Common myeloid progenitor, CD34-positive (primary cell): ENCODE measurements around the gene TRAF7.

Experiments used
- CTCF ChIA-PET: fragments of 350-600 bp; sonication (Branson Sonifier 250); formaldehyde crosslinking; loops from one replicate; lab custom pipeline; 2021; ENCODE audit warnings: antibody characterized with exemption; lab: Charles Lee
- POLR2A ChIA-PET: fragments of 350-600 bp; sonication (Branson Sonifier 250); formaldehyde crosslinking; loops from one replicate; lab custom pipeline; 2021; ENCODE audit warnings: antibody characterized with exemption; lab: Charles Lee
- DNase-seq, 3 donors: peaks; one replicate each; pipeline versions ENCODE4 v3.0.0 to v3.0.0-alpha.2; 2013
- H3K27ac ChIP-seq, 2 experiments: 1 replicate in 1 of 2; 2 replicates in 1 of 2; pipeline ENCODE4 v1.7.0; 2013; ENCODE audit warnings: inconsistent platforms in 2 of 2, low read length in 2 of 2, mild to moderate bottlenecking in 2 of 2, low read depth in 1 of 2, moderate library complexity in 1 of 2; ENCODE audit not compliant: severe bottlenecking in 2 of 2, insufficient read depth in 1 of 2, poor library complexity in 1 of 2
- H3K27me3 ChIP-seq, 5 experiments: replicated peaks in 2 of 5; 1 replicate in 3 of 5; 2 replicates in 2 of 5; pipeline versions ENCODE4 v1.6.1 to v1.7.0; 2013; ENCODE audit warnings: low read length in 4 of 5, mild to moderate bottlenecking in 2 of 5, moderate library complexity in 2 of 5, inconsistent platforms in 1 of 5; ENCODE audit not compliant: insufficient read depth in 5 of 5, control insufficient read depth in 4 of 5
- H3K36me3 ChIP-seq, 4 experiments: 1 replicate in 2 of 4; 2 replicates in 2 of 4; pipeline versions ENCODE4 v1.6.1 to v1.7.0; 2013; ENCODE audit warnings: low read length in 3 of 4, control low read depth in 1 of 4, mild to moderate bottlenecking in 1 of 4; ENCODE audit not compliant: control insufficient read depth in 4 of 4, insufficient read depth in 4 of 4
- H3K4me1 ChIP-seq, 4 experiments: 1 replicate in 3 of 4; 2 replicates in 1 of 4; pipeline versions ENCODE4 v1.6.1 to v1.7.1; 2013; ENCODE audit warnings: low read length in 3 of 4, mild to moderate bottlenecking in 3 of 4, control low read depth in 1 of 4, inconsistent platforms in 1 of 4, moderate library complexity in 1 of 4; ENCODE audit not compliant: control insufficient read depth in 4 of 4, insufficient read depth in 4 of 4; ENCODE audit errors: control extremely low read depth in 1 of 4
- H3K4me3 ChIP-seq, 7 experiments: 1 replicate in 4 of 7; 2 replicates in 3 of 7; pipeline versions ENCODE4 v1.5.1 to v1.7.0; 2013; ENCODE audit warnings: mild to moderate bottlenecking in 7 of 7, low read length in 6 of 7, moderate library complexity in 6 of 7, inconsistent platforms in 2 of 7, low read depth in 2 of 7, control low read depth in 1 of 7; ENCODE audit not compliant: insufficient read depth in 4 of 7, control insufficient read depth in 1 of 7; ENCODE audit errors: extremely low read depth in 1 of 7
- H3K9me3 ChIP-seq, 5 experiments: 1 replicate in 4 of 5; 2 replicates in 1 of 5; pipeline versions ENCODE4 v1.6.1 to v1.7.1; 2013; ENCODE audit warnings: low read length in 4 of 5, mild to moderate bottlenecking in 2 of 5, inconsistent platforms in 1 of 5, low read depth in 1 of 5, moderate library complexity in 1 of 5; ENCODE audit not compliant: control insufficient read depth in 4 of 5, insufficient read depth in 2 of 5; ENCODE audit errors: control extremely low read depth in 1 of 5
- WGBS: methylation state at CpG from one replicate; pipeline ENCODE4 v1.1.5; 2013; ENCODE audit not compliant: insufficient coverage; 5-methylcytosine and 5-hydroxymethylcytosine counted together

TRAF7 gene

DNA sequence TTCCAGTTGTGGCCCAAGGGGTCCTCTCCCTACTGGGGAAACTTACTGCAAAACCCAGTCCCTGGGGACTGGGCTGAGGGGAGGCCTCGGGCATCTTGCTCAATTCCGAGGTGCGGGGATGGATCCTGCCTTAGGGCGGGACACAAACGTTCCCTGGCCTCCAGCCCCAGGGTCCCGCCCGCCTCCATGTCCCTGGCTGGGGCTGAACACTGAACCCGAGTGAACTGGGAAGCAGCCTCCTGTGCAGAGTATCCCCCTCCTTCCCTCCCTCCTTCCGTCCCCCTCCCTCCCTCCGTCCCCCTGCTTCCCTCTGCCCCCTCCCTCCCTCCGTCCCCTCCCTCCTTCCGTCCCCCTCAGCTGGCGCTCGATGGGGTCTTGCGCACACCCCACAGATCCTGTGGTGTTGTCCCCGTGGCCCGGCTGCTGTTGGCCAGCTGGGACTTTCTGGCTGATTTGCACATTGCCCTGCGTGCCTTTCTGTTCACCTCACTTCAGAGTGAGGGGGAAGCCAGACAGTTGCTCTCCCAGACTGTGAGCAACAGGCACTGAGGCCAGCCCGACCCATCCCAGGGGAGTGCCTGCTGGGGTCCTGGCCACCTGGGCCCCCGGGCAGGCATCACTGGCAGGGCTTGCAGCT is 5.5 kb downstream of the TRAF7 start:
- Histone ChIP-seq H3K4me1 (peaks cover 0 to 17% (median 15%) of the 10 kb centered on the region in 4 experiments), H3K36me3 (peaks cover 4 to 28% (median 7%) of the 10 kb centered on the region in 4 experiments), H3K27ac (no peak overlapping the region), H3K9me3 (peaks cover 0 to 8% (median 0%) of the 10 kb centered on the region in 5 experiments), H3K27me3 (no peaks in the 10 kb centered on the region), H3K4me3 (no peak overlapping the region)
- ChIA-PET CTCF (no interaction called here), POLR2A (no interaction called here)
- no peak for DNase-seq
- 74% methylated on average over 12 of the region's 20 CpGs for WGBS

DNA sequence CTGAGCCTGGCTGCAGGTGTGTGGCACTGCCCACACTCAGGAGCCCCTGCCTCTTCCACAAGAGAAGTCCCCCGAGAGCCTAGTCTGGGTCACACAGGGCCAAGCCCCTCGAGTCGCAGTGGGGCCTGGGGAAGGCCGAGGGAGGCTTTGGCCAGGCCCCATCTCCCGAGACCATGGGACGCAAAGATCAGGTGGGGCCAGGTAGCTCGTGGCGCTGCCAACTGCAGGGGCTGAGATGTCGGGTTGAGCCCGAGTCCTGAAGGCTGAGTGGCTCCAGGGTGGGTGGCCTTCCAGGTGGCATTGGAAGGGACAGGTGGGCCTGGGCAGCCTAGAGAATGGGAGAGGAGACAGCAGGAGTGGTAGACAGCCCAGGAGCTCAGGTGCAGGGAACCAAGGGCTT is 6.3 kb downstream of the TRAF7 start:
- Histone ChIP-seq H3K27me3 (no peaks in the 10 kb centered on the region), H3K36me3 (peaks cover 4 to 37% (median 11%) of the 10 kb centered on the region in 4 experiments), H3K4me1 (peaks cover 0 to 12% (median 7%) of the 10 kb centered on the region in 4 experiments), H3K27ac (no peak overlapping the region), H3K4me3 (no peak overlapping the region), H3K9me3 (peaks cover 0 to 8% (median 0%) of the 10 kb centered on the region in 5 experiments)
- POLR2A ChIA-PET = no interaction called here
- CTCF ChIA-PET = interaction anchor here (0.6 to 1.1 kb wide), 2 partner anchors 14 to 22 kb away, joined by 3 read pairs; no protein-coding TSS in a partner anchor
- 91% methylated on average over 10 of the region's 10 CpGs for WGBS
- no peak for DNase-seq

DNA sequence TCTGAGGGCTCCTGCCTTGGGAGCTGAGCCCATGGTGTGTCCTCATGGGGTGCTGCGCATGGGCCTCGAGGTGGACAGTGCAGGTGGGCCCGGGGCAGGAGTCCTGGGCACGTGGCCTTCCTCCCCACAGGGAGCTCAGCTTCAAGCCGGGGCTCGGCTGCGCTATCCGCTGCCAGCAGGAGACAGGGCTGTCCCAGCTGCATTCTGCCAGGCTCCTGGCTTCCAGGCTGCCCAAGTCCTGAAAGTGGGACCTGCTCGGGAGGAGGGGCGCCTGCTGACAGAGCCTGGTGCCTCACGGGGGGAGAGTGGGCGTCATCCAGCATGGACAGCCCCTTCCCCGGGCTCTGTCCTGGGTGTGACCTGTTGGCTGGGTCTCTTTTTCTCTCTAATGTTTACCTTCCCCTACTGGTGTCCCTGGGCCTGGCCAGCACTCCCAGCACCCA is 7.1 kb downstream of the TRAF7 start:
- CTCF ChIA-PET = interaction anchor here (0.8 to 1.1 kb wide), 2 partner anchors 15 to 22 kb away, joined by 3 read pairs; no protein-coding TSS in a partner anchor

DNA sequence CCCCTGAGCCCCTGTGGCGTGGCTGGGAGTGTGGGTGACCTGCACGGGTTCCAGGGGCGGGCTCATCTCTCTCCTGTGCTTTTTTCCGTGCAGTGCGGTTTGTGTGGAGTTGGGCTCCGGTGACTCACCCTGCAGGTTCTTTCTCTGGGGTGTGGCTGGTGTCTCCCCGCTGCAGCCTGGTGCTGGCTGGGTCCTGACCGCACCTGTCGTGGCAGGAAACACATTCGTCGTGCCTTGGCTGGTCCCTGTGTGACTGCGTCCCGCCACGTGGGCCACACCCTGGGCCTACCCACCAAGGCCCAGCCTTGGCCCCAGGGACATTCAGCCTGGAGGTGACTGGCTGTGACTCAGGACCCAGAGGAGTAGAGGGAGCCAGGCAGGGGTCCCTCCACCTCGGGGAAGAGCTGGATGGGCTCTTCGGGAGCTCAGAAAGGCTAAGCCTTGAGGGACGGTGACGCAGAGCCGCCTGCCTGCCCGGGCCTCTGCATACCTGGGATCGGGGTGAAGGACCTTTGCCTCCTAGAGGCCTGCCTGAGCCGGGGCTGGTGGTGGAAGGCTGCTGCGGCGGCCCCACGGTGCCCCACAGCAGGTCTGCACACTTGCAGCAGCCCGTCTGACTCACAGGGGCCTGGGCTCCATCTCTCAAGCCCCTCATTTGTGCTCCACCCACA is 7.8 kb downstream of the TRAF7 start:
- Histone ChIP-seq H3K4me1 (peaks cover 0 to 3% (median 1%) of the 10 kb centered on the region in 4 experiments), H3K36me3 (peaks cover 4 to 47% (median 24%) of the 10 kb centered on the region in 4 experiments), H3K27me3 (no peaks in the 10 kb centered on the region), H3K27ac (no peak overlapping the region), H3K4me3 (no peak overlapping the region), H3K9me3 (peaks cover 0 to 8% (median 0%) of the 10 kb centered on the region in 5 experiments)
- DNase-seq = no peak
- ChIA-PET POLR2A (no interaction called here), CTCF (no interaction called here)
- WGBS = 98% methylated on average over 17 of the region's 26 CpGs

More for the DNA sequence above, 7.1 kb downstream of the TRAF7 start:
- Histone ChIP-seq H3K27me3 (no peaks in the 10 kb centered on the region), H3K9me3 (peaks cover 0 to 8% (median 0%) of the 10 kb centered on the region in 5 experiments), H3K4me1 (peaks cover 0 to 5% (median 3%) of the 10 kb centered on the region in 4 experiments), H3K27ac (no peak overlapping the region), H3K36me3 (peaks cover 4 to 45% (median 18%) of the 10 kb centered on the region in 4 experiments), H3K4me3 (no peak overlapping the region)
- POLR2A ChIA-PET = no interaction called here
- DNase-seq = no peak
- 95% methylated on average over 12 of the region's 13 CpGs for WGBS

DNA sequence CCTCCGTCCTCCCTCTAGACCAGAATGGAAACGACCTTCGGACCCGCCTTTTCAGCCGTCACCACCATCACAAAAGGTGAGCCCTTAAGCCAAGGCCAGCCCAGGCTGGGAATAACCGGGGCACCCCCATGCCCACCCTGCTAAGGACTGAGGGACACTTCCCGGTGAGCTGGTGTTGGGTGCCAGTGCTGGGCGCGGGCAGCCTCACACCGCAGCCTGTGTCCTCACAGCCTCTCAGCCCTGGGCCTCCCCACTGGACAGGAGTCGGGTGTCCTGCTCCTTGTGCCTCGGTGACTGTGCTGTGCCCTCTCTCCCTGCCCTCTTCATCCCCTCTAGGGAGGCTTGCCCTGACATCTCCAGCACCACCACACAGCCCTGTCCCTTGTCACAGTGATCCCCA is 10.3 kb downstream of the TRAF7 start:
- CTCF ChIA-PET = no interaction called here
- Histone ChIP-seq H3K27ac (no peak overlapping the region), H3K27me3 (no peaks in the 10 kb centered on the region), H3K4me1 (no peaks in the 10 kb centered on the region), H3K4me3 (no peak overlapping the region), H3K36me3 (peaks cover 4 to 62% (median 33%) of the 10 kb centered on the region in 4 experiments), H3K9me3 (peaks cover 0 to 8% (median 0%) of the 10 kb centered on the region in 5 experiments)
- DNase-seq = no peak
- POLR2A ChIA-PET = no interaction called here
- 98% methylated on average over 11 of the region's 12 CpGs for WGBS

DNA sequence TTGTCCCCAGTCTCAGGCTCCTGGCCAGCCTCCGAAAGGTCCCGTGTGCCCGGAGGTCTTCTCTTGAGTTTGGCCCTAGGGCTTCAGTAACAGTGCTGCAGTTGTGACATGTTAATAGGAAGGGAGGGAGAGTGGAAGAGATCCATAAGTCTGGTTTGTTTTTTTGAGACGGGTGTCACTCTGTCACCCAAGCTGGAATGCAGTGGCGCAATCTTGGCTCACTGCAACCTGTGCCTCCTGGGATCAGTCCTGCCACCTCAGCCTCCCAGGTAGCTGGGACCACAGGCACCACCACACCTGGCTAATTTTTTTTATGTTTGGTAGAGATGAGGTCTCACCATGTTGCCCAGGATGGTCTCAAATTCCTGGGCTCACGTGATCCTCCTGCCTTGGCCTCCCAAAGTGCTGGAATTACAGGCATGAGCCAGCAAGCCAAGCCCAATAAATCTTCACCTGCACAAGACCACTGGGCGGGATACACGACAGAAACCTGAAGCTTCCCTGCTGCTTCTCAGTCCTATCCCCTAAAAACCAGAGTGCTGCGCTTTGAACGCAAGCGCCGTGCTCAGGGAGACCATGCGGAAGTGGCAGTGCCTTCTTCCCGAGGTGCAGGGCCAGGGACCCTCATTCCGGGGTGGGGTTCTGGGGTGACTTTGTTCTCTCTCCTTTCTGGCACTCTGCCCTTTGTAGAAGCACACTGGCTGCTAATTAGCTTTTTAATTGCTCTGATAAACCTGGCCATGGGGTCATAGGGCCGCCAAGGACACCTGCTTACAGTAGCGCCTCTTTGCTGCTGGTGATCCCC is 10.9 kb downstream of the TRAF7 start:
- Histone ChIP-seq H3K4me3 (no peak overlapping the region), H3K4me1 (no peaks in the 10 kb centered on the region), H3K27ac (no peak overlapping the region), H3K27me3 (no peaks in the 10 kb centered on the region), H3K9me3 (peaks cover 0 to 8% (median 0%) of the 10 kb centered on the region in 5 experiments), H3K36me3 (peaks cover 4 to 65% (median 36%) of the 10 kb centered on the region in 4 experiments)
- ChIA-PET POLR2A (interaction anchor here (0.7 kb wide), 1 partner anchor 11 kb away, joined by 4 read pairs; the partner anchor contains the start of gene TRAF7), CTCF (interaction anchor here (0.8 kb wide), 1 partner anchor 11 kb away, joined by 4 read pairs; the partner anchor contains the start of gene TRAF7)
- no peak for DNase-seq
- WGBS = 98% methylated on average over 12 of the region's 17 CpGs
